Fibroblast of lung (primary cell): ENCODE results near the gene CDYL. TPM values are rescaled to one million over a fixed set of nuclear protein-coding genes. Genes with fewer than 3 reads are reported as not detected.

ENCODE experiments used
- DNase-seq, 2 donors: peaks; one replicate each; pipeline versions ENCODE4 v3.0.0 to v3.0.0-alpha.2; 2010; ENCODE audit warnings: low read depth in 2 of 2
- H2AFZ ChIP-seq: 2 replicates; pipeline ENCODE4 v1.5.1; 2012; ENCODE audit warnings: low read length, control low read depth, inconsistent platforms
- H3K27ac ChIP-seq: 2 replicates; pipeline ENCODE4 v1.5.1; 2011; ENCODE audit warnings: low read length, control low read depth; ENCODE audit not compliant: insufficient read depth
- H3K27me3 ChIP-seq: 2 replicates; pipeline ENCODE4 v1.5.1; 2011; ENCODE audit warnings: mild to moderate bottlenecking, low read length; ENCODE audit not compliant: control insufficient read depth, insufficient read depth
- H3K36me3 ChIP-seq: 2 replicates; pipeline ENCODE4 v1.5.1; 2011; ENCODE audit warnings: low read length; ENCODE audit not compliant: control insufficient read depth, insufficient read depth
- H3K4me1 ChIP-seq: 2 replicates; pipeline ENCODE4 v1.5.1; 2011; ENCODE audit warnings: low read length; ENCODE audit not compliant: control insufficient read depth, insufficient read depth; ENCODE audit errors: extremely low read depth
- H3K4me2 ChIP-seq: 2 replicates; pipeline ENCODE4 v1.5.1; 2011; ENCODE audit warnings: low read length, control low read depth; ENCODE audit not compliant: insufficient read depth; ENCODE audit errors: extremely low read depth
- H3K4me3 ChIP-seq, 4 experiments: fragments of 200-600 bp in 1 of 4; sonication (generic) in 1 of 4; replicated peaks in 1 of 4; 2 replicates each; pipeline ENCODE4 v1.5.1; 2011 to 2016; ENCODE audit warnings: low read length in 4 of 4, low read depth in 3 of 4, mild to moderate bottlenecking in 3 of 4, control low read depth in 2 of 4, inconsistent platforms in 1 of 4, mixed read lengths in 1 of 4; ENCODE audit not compliant: insufficient read depth in 1 of 4; ENCODE audit errors: control extremely low read depth in 1 of 4
- H3K79me2 ChIP-seq: 2 replicates; pipeline ENCODE4 v1.5.1; 2012; ENCODE audit warnings: mild to moderate bottlenecking, low read length, inconsistent platforms; ENCODE audit not compliant: control insufficient read depth, insufficient read depth
- H3K9ac ChIP-seq: 2 replicates; pipeline ENCODE4 v1.5.1; 2011; ENCODE audit warnings: mild to moderate bottlenecking, low read length, control low read depth; ENCODE audit not compliant: insufficient read depth
- H3K9me3 ChIP-seq: 2 replicates; pipeline ENCODE4 v1.5.1; 2012; ENCODE audit warnings: low read depth, low read length; ENCODE audit not compliant: control insufficient read depth, insufficient read depth
- H4K20me1 ChIP-seq: 2 replicates; pipeline ENCODE4 v1.5.1; 2011; ENCODE audit warnings: low read length; ENCODE audit not compliant: control insufficient read depth, insufficient read depth; ENCODE audit errors: extremely low read depth
- EZH2 ChIP-seq: IDR thresholded peaks from 2 replicates; pipeline ENCODE4 v1.5.1; 2012; ENCODE audit warnings: low read length, control low read depth, mild to moderate bottlenecking; ENCODE audit errors: missing control alignments
- polyA plus RNA-seq, 2 donors: library from polyadenylated mRNA; depleted of rRNA in 1 of 2; stranded (reverse) in 1 of 2; unstranded in 1 of 2; fragments of >200 nt; gene quantifications; 2 replicates each; pipeline ENCODE4 v1.2.1, GENCODE V29; 2011 to 2012; ENCODE audit warnings: missing spikeins in 1 of 2
- total RNA-seq: library from RNA; depleted of rRNA; stranded (reverse); fragments of >200 nt; gene quantifications from 2 replicates; pipeline ENCODE4 v1.2.1, GENCODE V29; 2014
- TF ChIP-seq, protein P1 (sequence below), 2 donors: IDR thresholded peaks in 1 of 2; conservative IDR thresholded peaks in 1 of 2; 1 replicate in 1 of 2; 2 replicates in 1 of 2; pipeline ENCODE4 v1.5.1; 2011 to 2012; ENCODE audit warnings: low read length in 2 of 2, control low read depth in 1 of 2, inconsistent platforms in 1 of 2, low read depth in 1 of 2, mild to moderate bottlenecking in 1 of 2

Gene CDYL
- total and polyA plus RNA-seq, 2 donors (not counting 1 experiment from before 2014, with no cell fraction given): 20.6 to 24.9 TPM

- Histone ChIP-seq H3K4me3 (no peak overlapping the region), H4K20me1 (no peaks in the 10 kb centered on the region), H3K27ac (no peak overlapping the region), H3K79me2 (no peaks in the 10 kb centered on the region), H3K27me3 (no peaks in the 10 kb centered on the region), H3K4me1 (no peaks in the 10 kb centered on the region), H3K36me3 (no peaks in the 10 kb centered on the region), H2AFZ (no peak overlapping the region), H3K4me2 (no peak overlapping the region), H3K9ac (no peak overlapping the region), H3K9me3 (no peaks in the 10 kb centered on the region)
- TF ChIP-seq EZH2: no peak
- TF ChIP-seq, protein P1, sequence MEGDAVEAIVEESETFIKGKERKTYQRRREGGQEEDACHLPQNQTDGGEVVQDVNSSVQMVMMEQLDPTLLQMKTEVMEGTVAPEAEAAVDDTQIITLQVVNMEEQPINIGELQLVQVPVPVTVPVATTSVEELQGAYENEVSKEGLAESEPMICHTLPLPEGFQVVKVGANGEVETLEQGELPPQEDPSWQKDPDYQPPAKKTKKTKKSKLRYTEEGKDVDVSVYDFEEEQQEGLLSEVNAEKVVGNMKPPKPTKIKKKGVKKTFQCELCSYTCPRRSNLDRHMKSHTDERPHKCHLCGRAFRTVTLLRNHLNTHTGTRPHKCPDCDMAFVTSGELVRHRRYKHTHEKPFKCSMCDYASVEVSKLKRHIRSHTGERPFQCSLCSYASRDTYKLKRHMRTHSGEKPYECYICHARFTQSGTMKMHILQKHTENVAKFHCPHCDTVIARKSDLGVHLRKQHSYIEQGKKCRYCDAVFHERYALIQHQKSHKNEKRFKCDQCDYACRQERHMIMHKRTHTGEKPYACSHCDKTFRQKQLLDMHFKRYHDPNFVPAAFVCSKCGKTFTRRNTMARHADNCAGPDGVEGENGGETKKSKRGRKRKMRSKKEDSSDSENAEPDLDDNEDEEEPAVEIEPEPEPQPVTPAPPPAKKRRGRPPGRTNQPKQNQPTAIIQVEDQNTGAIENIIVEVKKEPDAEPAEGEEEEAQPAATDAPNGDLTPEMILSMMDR (conservative IDR thresholded peaks at IDR 0.05 in 1 of 2, IDR thresholded peaks at IDR 0.05 in 1 of 2; ENCODE audit: low read depth in 1 of 2, low read length in 2 of 2): no peak
- DNase-seq: no peak
These were observed 207.1 kb downstream of the CDYL start for GRCh38 chr6:4983322-4983721.

DNA sequence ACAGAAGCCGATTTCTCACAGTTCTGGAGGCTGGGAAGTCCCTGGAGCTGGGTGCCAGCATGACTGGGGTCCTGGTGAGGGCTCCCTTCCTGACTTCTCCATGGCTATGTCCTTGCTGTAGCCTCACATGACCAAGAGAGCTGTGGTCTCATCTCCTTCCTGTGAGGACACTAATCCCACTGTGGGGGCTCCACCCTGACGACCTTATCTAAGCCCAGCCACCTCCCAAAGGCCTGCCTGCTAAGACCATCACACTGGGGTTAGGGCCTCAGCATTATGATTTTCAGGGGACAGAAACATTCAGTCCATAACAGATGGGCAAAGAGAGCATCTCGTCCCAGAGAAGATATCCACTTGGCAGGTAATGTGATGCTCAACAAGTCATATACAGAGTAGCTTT, 210.8 kb downstream of the CDYL start:
- H3K4me1 ChIP-seq: no peaks in the 10 kb centered on the region
- DNase-seq: no peak
- TF ChIP-seq, protein P1 (conservative IDR thresholded peaks at IDR 0.05 in 1 of 2, IDR thresholded peaks at IDR 0.05 in 1 of 2; ENCODE audit: low read depth in 1 of 2, low read length in 2 of 2): no peak
- TF ChIP-seq EZH2: no peak
- no peaks in the 10 kb centered on the region for H4K20me1 ChIP-seq
- no peak overlapping the region for H3K27ac ChIP-seq
- no peak overlapping the region for H3K4me3 ChIP-seq
- no peaks in the 10 kb centered on the region for H3K9me3 ChIP-seq
- no peaks in the 10 kb centered on the region for H3K27me3 ChIP-seq
- H3K9ac ChIP-seq: no peak overlapping the region
- H3K79me2 ChIP-seq: no peaks in the 10 kb centered on the region
- no peaks in the 10 kb centered on the region for H3K36me3 ChIP-seq
- no peak overlapping the region for H3K4me2 ChIP-seq
- H2AFZ ChIP-seq: no peak overlapping the region

DNA sequence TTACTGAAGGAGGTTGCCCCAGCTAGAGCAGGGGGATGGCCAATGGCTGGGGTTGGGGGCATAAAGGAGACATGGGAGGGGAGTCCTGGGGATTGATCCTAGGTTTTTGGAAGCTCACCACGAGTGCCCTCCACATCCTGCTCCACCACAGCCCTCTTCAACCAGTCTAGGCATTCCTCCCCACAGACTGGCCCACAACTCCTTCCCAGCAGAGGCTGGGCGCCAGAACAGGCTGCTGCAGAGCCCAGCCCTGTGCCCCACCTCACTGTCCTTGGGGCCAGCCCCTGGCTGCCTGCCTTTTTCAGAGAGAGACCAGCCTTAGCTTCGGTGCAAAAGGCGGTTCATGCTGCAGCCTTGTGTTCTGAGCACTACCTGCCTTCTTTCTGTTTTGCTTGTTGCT, 211.2 kb downstream of the CDYL start:
- no peaks in the 10 kb centered on the region for H3K4me1 ChIP-seq
- no peaks in the 10 kb centered on the region for H4K20me1 ChIP-seq
- TF ChIP-seq, protein P1 (conservative IDR thresholded peaks at IDR 0.05 in 1 of 2, IDR thresholded peaks at IDR 0.05 in 1 of 2; ENCODE audit: low read depth in 1 of 2, low read length in 2 of 2): no peak
- TF ChIP-seq EZH2: no peak
- H3K9ac ChIP-seq: no peak overlapping the region
- no peaks in the 10 kb centered on the region for H3K9me3 ChIP-seq
- no peaks in the 10 kb centered on the region for H3K27me3 ChIP-seq
- no peak overlapping the region for H3K27ac ChIP-seq
- no peak overlapping the region for H2AFZ ChIP-seq
- no peaks in the 10 kb centered on the region for H3K36me3 ChIP-seq
- no peaks in the 10 kb centered on the region for H3K79me2 ChIP-seq
- DNase-seq: no peak
- no peak overlapping the region for H3K4me2 ChIP-seq
- H3K4me3 ChIP-seq: no peak overlapping the region
